WTC11 (cell line): ENCODE data around the gene APOBEC3H. TPM values are rescaled to one million over a fixed set of nuclear protein-coding genes. Genes with fewer than 3 reads are reported as not detected.

Experiments used
- ATAC-seq: fragments of 200-7000 bp; cut with Tn5 transposase; 2 replicates; pipeline ENCODE4 v1.10.0; 2021; ENCODE audit warnings: mild to moderate bottlenecking, moderate library complexity
- CTCF ChIA-PET: fragments of 300-600 bp; sonication (Branson Sonifier 250); formaldehyde crosslinking; loops from one replicate; lab custom pipeline; 2021; ENCODE audit warnings: antibody characterized with exemption; lab: Charles Lee
- POLR2A ChIA-PET: fragments of 350-600 bp; sonication (Branson Sonifier 250); formaldehyde crosslinking; loops from one replicate; lab custom pipeline; 2021; ENCODE audit warnings: antibody characterized with exemption; lab: Charles Lee
- DNase-seq: peaks from one replicate; pipeline ENCODE4 v3.0.0; 2021; ENCODE audit warnings: low spot score
- H3K27ac Mint-ChIP-seq: 2 replicates; pipeline ENCODE4 v1.8.0; 2021; ENCODE audit warnings: mixed read lengths
- H3K27me3 Mint-ChIP-seq: 2 replicates; pipeline ENCODE4 v1.8.0; 2021; ENCODE audit warnings: low read depth, mild to moderate bottlenecking, moderate library complexity, mixed read lengths
- H3K36me3 Mint-ChIP-seq: 2 replicates; pipeline ENCODE4 v1.8.0; 2021; ENCODE audit warnings: mixed read lengths
- H3K4me1 Mint-ChIP-seq: 2 replicates; pipeline ENCODE4 v1.8.0; 2022; ENCODE audit warnings: mixed read lengths
- H3K4me3 Mint-ChIP-seq: 2 replicates; pipeline ENCODE4 v1.8.0; 2021; ENCODE audit warnings: mild to moderate bottlenecking, moderate library complexity, mixed read lengths
- H3K9me3 Mint-ChIP-seq: 2 replicates; pipeline ENCODE4 v1.8.0; 2021; ENCODE audit warnings: mixed read lengths
- AFF4 ChIP-seq: sonication (generic); formaldehyde crosslinking; IDR thresholded peaks from 2 replicates; pipeline ENCODE4 v1.8.1; 2023; ENCODE audit warnings: mild to moderate bottlenecking, missing genetic modification reagents, borderline replicate concordance
- ARID4B ChIP-seq: sonication (generic); formaldehyde crosslinking; IDR thresholded peaks from 2 replicates; pipeline ENCODE4 v1.8.0; 2023; ENCODE audit warnings: missing genetic modification reagents, mild to moderate bottlenecking, borderline replicate concordance
- ATF6 ChIP-seq: sonication (generic); formaldehyde crosslinking; IDR thresholded peaks from 2 replicates; pipeline ENCODE4 v1.8.1; 2023; ENCODE audit warnings: mild to moderate bottlenecking, missing genetic modification reagents
- CTCF ChIP-seq: fragments of 200-600 bp; IDR thresholded peaks from 2 replicates; pipeline ENCODE4 v1.8.0; 2022; ENCODE audit warnings: antibody characterized with exemption
- E2F1 ChIP-seq: sonication (generic); formaldehyde crosslinking; IDR thresholded peaks from 2 replicates; pipeline ENCODE4 v1.8.0; 2022; ENCODE audit warnings: mild to moderate bottlenecking, missing genetic modification reagents
- E2F4 ChIP-seq: sonication (generic); formaldehyde crosslinking; IDR thresholded peaks from 2 replicates; pipeline ENCODE4 v1.8.1; 2022; ENCODE audit warnings: low read depth, mild to moderate bottlenecking, moderate library complexity, missing genetic modification reagents, borderline replicate concordance
- ETV6 ChIP-seq: sonication (generic); formaldehyde crosslinking; IDR thresholded peaks from 2 replicates; pipeline ENCODE4 v1.8.1; 2022; ENCODE audit warnings: mild to moderate bottlenecking, missing genetic modification reagents
- FOXJ3 ChIP-seq: sonication (generic); formaldehyde crosslinking; IDR thresholded peaks from 2 replicates; pipeline ENCODE4 v1.9.0; 2021; ENCODE audit warnings: missing genetic modification reagents, mild to moderate bottlenecking, borderline replicate concordance
- FOXK1 ChIP-seq: sonication (generic); formaldehyde crosslinking; IDR thresholded peaks from 2 replicates; pipeline ENCODE4 v1.8.0; 2022; ENCODE audit warnings: mild to moderate bottlenecking, moderate library complexity, missing genetic modification reagents
- GABPB1 ChIP-seq: sonication (generic); formaldehyde crosslinking; IDR thresholded peaks from 2 replicates; pipeline ENCODE4 v1.8.1; 2023; ENCODE audit warnings: mild to moderate bottlenecking, missing genetic modification reagents
- JAZF1 ChIP-seq: fragments of 250-450 bp; sonication (Bioruptor Pico); IDR thresholded peaks from 2 replicates; pipeline ENCODE4 v1.9.0; 2021; ENCODE audit warnings: moderate library complexity, mild to moderate bottlenecking, inconsistent platforms
- MAX ChIP-seq: sonication (generic); formaldehyde crosslinking; IDR thresholded peaks from 2 replicates; pipeline ENCODE4 v1.8.0; 2022; ENCODE audit warnings: mild to moderate bottlenecking, missing genetic modification reagents
- RELA ChIP-seq: sonication (generic); formaldehyde crosslinking; IDR thresholded peaks from 2 replicates; pipeline ENCODE4 v1.8.1; 2022; ENCODE audit warnings: missing genetic modification reagents, mild to moderate bottlenecking, borderline replicate concordance
- SMAD4 ChIP-seq: sonication (generic); formaldehyde crosslinking; IDR thresholded peaks from 2 replicates; pipeline ENCODE4 v1.8.0; 2022; ENCODE audit warnings: mild to moderate bottlenecking, missing genetic modification reagents
- SP1 ChIP-seq: sonication (generic); formaldehyde crosslinking; conservative IDR thresholded peaks from 2 replicates; pipeline ENCODE4 v1.8.1; 2022; ENCODE audit warnings: missing genetic modification reagents
- TEAD4 ChIP-seq: sonication (generic); formaldehyde crosslinking; IDR thresholded peaks from 2 replicates; pipeline ENCODE4 v1.8.0; 2022; ENCODE audit warnings: mild to moderate bottlenecking, missing genetic modification reagents
- ZNF121 ChIP-seq: sonication (generic); formaldehyde crosslinking; IDR thresholded peaks from 2 replicates; pipeline ENCODE4 v1.8.0; 2023; ENCODE audit warnings: missing genetic modification reagents
- ZNF396 ChIP-seq: fragments of 250-450 bp; sonication (Bioruptor Pico); IDR thresholded peaks from 2 replicates; pipeline ENCODE4 v1.8.0; 2021; ENCODE audit warnings: mild to moderate bottlenecking, moderate library complexity, borderline replicate concordance
- ZNF423 ChIP-seq: fragments of 250-450 bp; sonication (Bioruptor Pico); IDR thresholded peaks from 2 replicates; pipeline ENCODE4 v2.1.2; 2022; ENCODE audit warnings: mild to moderate bottlenecking, moderate library complexity
- total RNA-seq: library from RNA; stranded (reverse); gene quantifications from 3 replicates; pipeline ENCODE4 v1.2.3, GENCODE V29; 2021

The APOBEC3H gene
- total RNA-seq, 1 experiment from 2014 or later, result 0.42 TPM

GRCh38 chr22:39092111-39092862 is 4.8 kb upstream of the APOBEC3H start (continued):
- no peak for TF ChIP-seq AFF4 (CRISPR knock-in tag)
- TF ChIP-seq ATF6 (CRISPR knock-in tag), result no peak
- TF ChIP-seq ETV6, result no peak
- no peak for TF ChIP-seq E2F4 (CRISPR knock-in tag)
- no peak for TF ChIP-seq RELA (CRISPR knock-in tag)
- no peak for TF ChIP-seq SP1 (CRISPR knock-in tag)
- no peak for TF ChIP-seq SMAD4 (CRISPR knock-in tag)
- TF ChIP-seq MAX (CRISPR knock-in tag), result no peak
- TF ChIP-seq GABPB1 (CRISPR knock-in tag), result no peak
- no peak for TF ChIP-seq FOXK1 (CRISPR knock-in tag)
- TF ChIP-seq ZNF396 (CRISPR knock-in tag), result no peak
- TF ChIP-seq FOXJ3, result no peak
- TF ChIP-seq TEAD4 (CRISPR knock-in tag), result no peak

GRCh38 chr22:39094717-39095389 is 2.2 kb upstream of the APOBEC3H start:
- ATAC-seq (no peak), DNase-seq (no peak)
- Mint-ChIP-seq H3K4me1 (peaks cover 26% of the 10 kb centered on the region), H3K27ac (no peak overlapping the region), H3K27me3 (no peaks in the 10 kb centered on the region), H3K4me3 (no peak overlapping the region), H3K36me3 (no peaks in the 10 kb centered on the region), H3K9me3 (no peaks in the 10 kb centered on the region)
- POLR2A ChIA-PET, result no interaction called here
- CTCF ChIA-PET, result interaction anchor here (0.7 kb wide), 1 partner anchor 92 kb away, joined by 3 read pairs; no protein-coding TSS in a partner anchor
- TF ChIP-seq ZNF121 (no peak), E2F4 (CRISPR knock-in tag) (no peak), JAZF1 (CRISPR knock-in tag) (no peak), ZNF423 (CRISPR knock-in tag) (no peak), E2F1 (CRISPR knock-in tag) (no peak), ARID4B (CRISPR knock-in tag) (no peak), CTCF (no peak)
